HepG2 (cell line): ENCODE measurements around the gene CSPG5. TPM values are rescaled to one million over a fixed set of nuclear protein-coding genes. Genes with fewer than 3 reads are reported as not detected.

ENCODE experiments used
- CENPX ChIP-seq: sonication (generic); formaldehyde crosslinking; IDR thresholded peaks from 2 replicates; pipeline ENCODE4 v1.9.0; 2021; ENCODE audit warnings: mild to moderate bottlenecking, missing genetic modification reagents, moderate library complexity
- EP300 ChIP-seq, 3 experiments: sonication (generic) in 1 of 3; formaldehyde crosslinking in 1 of 3; IDR thresholded peaks; 2 replicates each; pipeline versions ENCODE4 v1.5.1 to v1.6.1; 2011 to 2020; ENCODE audit warnings: low read depth in 2 of 3, low read length in 2 of 3, borderline replicate concordance in 1 of 3, improper control_type of control experiment in 1 of 3, mild to moderate bottlenecking in 1 of 3, missing genetic modification reagents in 1 of 3, moderate library complexity in 1 of 3
- ERF ChIP-seq: IDR thresholded peaks from 2 replicates; pipeline ENCODE4 v1.6.1; 2018; ENCODE audit warnings: missing biosample characterization, missing genetic modification reagents
- GZF1 ChIP-seq: sonication (generic); formaldehyde crosslinking; IDR thresholded peaks from 2 replicates; pipeline ENCODE4 v1.5.1; 2020; ENCODE audit warnings: mild to moderate bottlenecking, missing genetic modification reagents
- HDAC1 ChIP-seq: sonication (generic); formaldehyde crosslinking; IDR thresholded peaks from 2 replicates; pipeline ENCODE4 v1.5.1; 2020; ENCODE audit warnings: mild to moderate bottlenecking, missing genetic modification reagents
- HNRNPL ChIP-seq: fragments of 200-400 bp; formaldehyde crosslinking; IDR thresholded peaks from 2 replicates; pipeline ENCODE4 v1.6.1; 2017; ENCODE audit warnings: mild to moderate bottlenecking, low read depth, low read length
- KDM4B ChIP-seq: sonication (generic); formaldehyde crosslinking; IDR thresholded peaks from 2 replicates; pipeline ENCODE4 v1.4.0; 2020; ENCODE audit warnings: missing genetic modification reagents
- MTF2 ChIP-seq: sonication (generic); formaldehyde crosslinking; IDR thresholded peaks from 2 replicates; pipeline ENCODE4 v1.5.0; 2020; ENCODE audit warnings: missing genetic modification reagents, borderline replicate concordance
- MZF1 ChIP-seq: sonication (generic); formaldehyde crosslinking; IDR thresholded peaks from 2 replicates; pipeline ENCODE4 v1.8.1; 2023; ENCODE audit warnings: mild to moderate bottlenecking, missing genetic modification reagents, borderline replicate concordance
- PHF21A ChIP-seq: sonication (generic); formaldehyde crosslinking; IDR thresholded peaks from 2 replicates; pipeline ENCODE4 v1.5.0; 2020; ENCODE audit warnings: mild to moderate bottlenecking, missing genetic modification reagents
- PRMT3 ChIP-seq: sonication (generic); formaldehyde crosslinking; IDR thresholded peaks from 2 replicates; pipeline ENCODE4 v1.8.1; 2022; ENCODE audit warnings: low read depth, mild to moderate bottlenecking, moderate library complexity, missing genetic modification reagents, borderline replicate concordance
- SNAPC5 ChIP-seq: sonication (generic); formaldehyde crosslinking; IDR thresholded peaks from 2 replicates; pipeline ENCODE4 v1.8.1; 2023; ENCODE audit warnings: mild to moderate bottlenecking, missing genetic modification reagents, borderline replicate concordance
- TBX2 ChIP-seq: sonication (generic); formaldehyde crosslinking; IDR thresholded peaks from 2 replicates; pipeline ENCODE4 v1.5.0; 2020; ENCODE audit warnings: missing genetic modification reagents, mild to moderate bottlenecking, borderline replicate concordance
- ZC3H4 ChIP-seq: sonication (generic); formaldehyde crosslinking; IDR thresholded peaks from 2 replicates; pipeline ENCODE4 v1.4.0; 2020; ENCODE audit warnings: missing genetic modification reagents, borderline replicate concordance
- ZNF138 ChIP-seq: sonication (generic); formaldehyde crosslinking; IDR thresholded peaks from 2 replicates; pipeline ENCODE4 v1.5.0; 2020; ENCODE audit warnings: mild to moderate bottlenecking, low read depth, missing genetic modification reagents
- ZNF337 ChIP-seq: sonication (generic); formaldehyde crosslinking; IDR thresholded peaks from 2 replicates; pipeline ENCODE4 v1.5.1; 2020; ENCODE audit warnings: missing genetic modification reagents, low read depth, mild to moderate bottlenecking, borderline replicate concordance
- ZNF44 ChIP-seq: sonication (generic); formaldehyde crosslinking; IDR thresholded peaks from 2 replicates; pipeline ENCODE4 v1.5.1; 2020; ENCODE audit warnings: mild to moderate bottlenecking, missing genetic modification reagents
- ZNF710 ChIP-seq: sonication (generic); formaldehyde crosslinking; IDR thresholded peaks from 2 replicates; pipeline ENCODE4 v1.5.0; 2020; ENCODE audit warnings: mild to moderate bottlenecking, missing genetic modification reagents, borderline replicate concordance
- ZNF850 ChIP-seq: sonication (generic); formaldehyde crosslinking; conservative IDR thresholded peaks from 2 replicates; pipeline ENCODE4 v1.9.0; 2021; ENCODE audit warnings: mild to moderate bottlenecking, missing genetic modification reagents
- polyA plus RNA-seq, 8 experiments: library from polyadenylated mRNA; depleted of rRNA in 3 of 8; stranded (reverse) in 7 of 8; unstranded in 1 of 8; fragments of >200 nt; fragmentation: Illumina TruSeq in 4 of 8; extraction: Trizol in 4 of 8; gene quantifications; 2 replicates each; pipeline versions ENCODE4 v1.2.1 to v1.2.3, GENCODE V29; 2011 to 2016; ENCODE audit warnings: low read depth in 4 of 8, missing spikeins in 1 of 8, mixed read lengths in 1 of 8; ENCODE audit not compliant: insufficient read depth in 1 of 8
- small RNA-seq, 3 experiments: library from RNA; depleted of rRNA; stranded (forward); fragments of <200 nt; gene quantifications; one replicate each; pipeline ENCODE3, GENCODE V24; 2012; ENCODE audit warnings: low read depth in 2 of 3, low replicate concordance in 1 of 3; ENCODE audit not compliant: insufficient read length in 3 of 3, insufficient read depth in 2 of 3
- total RNA-seq, 5 experiments: library from RNA; depleted of rRNA; stranded (reverse); fragments of >200 nt; fragmentation: Illumina TruSeq; extraction: Trizol; gene quantifications; 2 replicates each; pipeline ENCODE4 v1.2.3, GENCODE V29; 2016; ENCODE audit warnings: low read depth in 1 of 5

CSPG5 gene
- total and polyA plus RNA-seq, 2 of the 13 experiments (the other 11 are each of a cell fraction or from before 2014, with no cell fraction given), result 0.07 to 0.15 TPM

GRCh38 chr3:47512416-47513124 is 66.1 kb downstream of the CSPG5 start (continued):
- no peak for TF ChIP-seq ZNF710 (CRISPR knock-in tag)
- no peak for TF ChIP-seq KDM4B (CRISPR knock-in tag)
- no peak for TF ChIP-seq PHF21A (CRISPR knock-in tag)
- TF ChIP-seq ZNF138 (CRISPR knock-in tag), result no peak
- no peak for TF ChIP-seq SNAPC5
- no peak for TF ChIP-seq ZNF44 (CRISPR knock-in tag)
- TF ChIP-seq PRMT3 (CRISPR knock-in tag), result no peak
- TF ChIP-seq EP300 (IDR thresholded peaks at IDR 0.05; ENCODE audit: low read depth in 2 of 2, low read length in 2 of 2), result no peak
- TF ChIP-seq EP300 (CRISPR knock-in tag; IDR thresholded peaks at IDR 0.05; ENCODE audit: borderline replicate concordance), result no peak
- no peak for TF ChIP-seq ERF (CRISPR knock-in tag)
- no peak for TF ChIP-seq HDAC1 (CRISPR knock-in tag)
- TF ChIP-seq MZF1 (CRISPR knock-in tag), result 0 out of 2 replicates have a peak, but pooled peaks have one; percentile 3
- TF ChIP-seq CENPX (CRISPR knock-in tag), result no peak
- no peak for TF ChIP-seq HNRNPL
- peak; percentile 63; the same call in 1 of the 2 replicates for TF ChIP-seq ZNF337 (CRISPR knock-in tag)
- TF ChIP-seq GZF1 (CRISPR knock-in tag), result no peak
- no peak for TF ChIP-seq MTF2 (CRISPR knock-in tag)
- no peak for TF ChIP-seq ZC3H4 (CRISPR knock-in tag)
- TF ChIP-seq ZNF850 (CRISPR knock-in tag), result 0 out of 2 replicates have a peak, but pooled peaks have one; percentile 19
- TF ChIP-seq TBX2, result no peak

Small RNA genes lying within 50 kb of the gene (small RNA-seq; reads per million reads assigned to genes)
- gene RN7SL870P, result 0 reads per million in 3 experiments

Other genes with a start within 250 kb of the CSPG5 start
- gene PTPN23, start 197.8 kb downstream of the CSPG5 start, total RNA-seq (2016; rRNA removed; fragmentation: Illumina TruSeq; extraction: Trizol), result 3.7 and 13.2 TPM in 2 replicates
- 2.3 and 3.2 TPM in 2 replicates for gene PTPN23, start 197.8 kb downstream of the CSPG5 start, polyA plus RNA-seq (2011; rRNA removed)
- 24.0 and 53.3 TPM in 2 replicates for gene SCAP, start 102.9 kb downstream of the CSPG5 start, total RNA-seq (2016; rRNA removed; fragmentation: Illumina TruSeq; extraction: Trizol)
- 40.4 and 58.7 TPM in 2 replicates for gene SCAP, start 102.9 kb downstream of the CSPG5 start, polyA plus RNA-seq (2011; rRNA removed)
- 38.6 and 45.0 TPM in 2 replicates for gene ELP6, start 65.2 kb downstream of the CSPG5 start, total RNA-seq (2016; rRNA removed; fragmentation: Illumina TruSeq; extraction: Trizol)
- 43.6 and 49.3 TPM in 2 replicates for gene ELP6, start 65.2 kb downstream of the CSPG5 start, polyA plus RNA-seq (2011; rRNA removed)
- gene SMARCC1, start 203.0 kb upstream of the CSPG5 start, total RNA-seq (2016; rRNA removed; fragmentation: Illumina TruSeq; extraction: Trizol), result 53.6 and 58.4 TPM in 2 replicates
- 38.3 and 47.9 TPM in 2 replicates for gene SMARCC1, start 203.0 kb upstream of the CSPG5 start, polyA plus RNA-seq (2011; rRNA removed)
- gene DHX30, start 224.3 kb upstream of the CSPG5 start, total RNA-seq (2016; rRNA removed; fragmentation: Illumina TruSeq; extraction: Trizol), result 45.6 and 59.4 TPM in 2 replicates
- gene DHX30, start 224.3 kb upstream of the CSPG5 start, polyA plus RNA-seq (2011; rRNA removed), result 30.6 and 40.7 TPM in 2 replicates